Measurements from ENCODE around the gene ENTPD3.
A peak's percentile ranks its signal among the peaks of the same experiment; 100 is the strongest.
"Not testable (repeated sequence)": the region's sequence is repeated elsewhere in the genome, so short reads cannot be mapped to it uniquely, and the experiment has no call there.

ENTPD3 gene

GRCh38 chr3:40456940-40457823 lies 70.2 kb downstream of the ENTPD3 start, which contains the start of gene RPL14:
Gene RPL14 (plus strand): TSS chr3:40457339. CDS start chr3:40457472, 133 bp downstream.
- TF ChIP-seq CTCF (IDR thresholded peaks at IDR 0.05; ENCODE audit: low read depth, low read length), result no peak
- Histone ChIP-seq H3K4me3 (ENCODE audit: low read depth, low read length) (peak within 1 kb of the TSS; percentile 88), H3K4me1 (no peaks in the 10 kb centered on the region), H3K9me3 (no peaks in the 10 kb centered on the region), H3K27me3 (no peaks in the 10 kb centered on the region), H3K36me3 (peaks cover 44% of the 10 kb centered on the region)
- DNase-seq, result peak; percentile 90

- H3K4me1 ChIP-seq, result no peaks in the 10 kb centered on the region
- H3K4me3 ChIP-seq (ENCODE audit: low read depth, low read length), result peak overlapping the region; percentile 88
- DNase-seq, result no peak
- H3K27me3 ChIP-seq, result no peaks in the 10 kb centered on the region
- no peaks in the 10 kb centered on the region for H3K9me3 ChIP-seq
- peaks cover 57% of the 10 kb centered on the region for H3K36me3 ChIP-seq
- TF ChIP-seq CTCF (IDR thresholded peaks at IDR 0.05; ENCODE audit: low read depth, low read length), result no peak
These were observed 71.5 kb downstream of the ENTPD3 start for GRCh38 chr3:40458473-40458872.

GRCh38 chr3:40460481-40460880 lies 73.5 kb downstream of the ENTPD3 start:
- H3K27me3 ChIP-seq; H3K9me3 ChIP-seq; H3K4me1 ChIP-seq; DNase-seq; H3K4me3 ChIP-seq (ENCODE audit: low read depth, low read length): not testable (repeated sequence)
- H3K36me3 ChIP-seq, result peaks cover 66% of the 10 kb centered on the region

- H3K4me3 ChIP-seq (ENCODE audit: low read depth, low read length), result no peak overlapping the region
- no peaks in the 10 kb centered on the region for H3K27me3 ChIP-seq
- H3K4me1 ChIP-seq, result no peaks in the 10 kb centered on the region
- H3K36me3 ChIP-seq, result peaks cover 66% of the 10 kb centered on the region
- no peak for TF ChIP-seq CTCF (IDR thresholded peaks at IDR 0.05; ENCODE audit: low read depth, low read length)
- H3K9me3 ChIP-seq, result no peaks in the 10 kb centered on the region
- DNase-seq, result no peak
These were observed 74.2 kb downstream of the ENTPD3 start for GRCh38 chr3:40461161-40461560.

- peaks cover 61% of the 10 kb centered on the region for H3K36me3 ChIP-seq
- H3K4me3 ChIP-seq (ENCODE audit: low read depth, low read length); H3K27me3 ChIP-seq; H3K9me3 ChIP-seq; H3K4me1 ChIP-seq; DNase-seq: not testable (repeated sequence)
These were observed 75.9 kb downstream of the ENTPD3 start for GRCh38 chr3:40462838-40463237.

- H3K36me3 ChIP-seq, result peaks cover 53% of the 10 kb centered on the region
- H3K9me3 ChIP-seq, result no peaks in the 10 kb centered on the region
- H3K27me3 ChIP-seq, result no peaks in the 10 kb centered on the region
- no peak for TF ChIP-seq CTCF (IDR thresholded peaks at IDR 0.05; ENCODE audit: low read depth, low read length)
- DNase-seq, result no peak
- H3K4me1 ChIP-seq, result no peaks in the 10 kb centered on the region
- no peak overlapping the region for H3K4me3 ChIP-seq (ENCODE audit: low read depth, low read length)
These were observed 76.6 kb downstream of the ENTPD3 start for GRCh38 chr3:40463579-40463978.

GRCh38 chr3:40464339-40465110 lies 77.5 kb downstream of the ENTPD3 start:
- no peaks in the 10 kb centered on the region for H3K27me3 ChIP-seq
- no peaks in the 10 kb centered on the region for H3K9me3 ChIP-seq
- no peak for TF ChIP-seq CTCF (IDR thresholded peaks at IDR 0.05; ENCODE audit: low read depth, low read length)
- no peak for DNase-seq
- no peaks in the 10 kb centered on the region for H3K4me1 ChIP-seq
- peaks cover 44% of the 10 kb centered on the region for H3K36me3 ChIP-seq
- no peak overlapping the region for H3K4me3 ChIP-seq (ENCODE audit: low read depth, low read length)
